Measurements from ENCODE around the gene RIGI. TPM values are rescaled to one million over a fixed set of nuclear protein-coding genes. Genes with fewer than 3 reads are reported as not detected.

Gene RIGI
- total and polyA plus RNA-seq, 2 of the 13 experiments (the other 11 are each of a cell fraction or from before 2014, with no cell fraction given), result 3.0 to 8.2 TPM

DNA sequence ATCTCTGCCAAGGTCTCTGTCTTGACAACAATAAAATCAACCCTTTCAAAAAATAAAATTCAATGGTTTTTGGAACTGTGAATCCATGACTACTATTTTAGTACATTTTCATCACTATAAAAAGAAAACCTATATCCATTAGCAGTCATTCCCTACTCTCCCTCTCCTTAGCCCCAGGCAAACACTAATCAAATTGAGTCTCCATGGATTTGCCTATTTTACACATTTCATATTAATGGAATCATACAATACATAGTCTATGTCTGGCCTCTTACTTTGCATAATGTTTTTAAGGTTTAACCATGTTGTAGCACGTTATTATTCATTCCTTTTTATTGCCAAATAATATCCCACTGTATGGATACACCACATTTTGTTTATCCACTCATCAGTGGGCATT lies 24.1 kb downstream of the RIGI start:
- no peaks in the 10 kb centered on the region for H3K9me3 ChIP-seq (ENCODE audit: low read length)
- WGBS (ENCODE audit: low lambda C conversion rate), result 81% methylated on average over 1 of the region's 1 CpG
- no peak for ATAC-seq
- CTCF ChIA-PET (ENCODE audit: low intra/inter-chr PET ratio, low total read pairs), result no interaction called here
- intact Hi-C loops (cut with micrococcal nuclease; ENCODE audit: unreplicated experiment), result no loop called here
- no peak overlapping the region for H3K4me2 ChIP-seq (ENCODE audit: low read depth, low read length)
- H3K4me3 ChIP-seq (replicated peaks in 1 of 3; ENCODE audit: insufficient read depth in 1 of 3, low read depth in 2 of 3, low read length in 3 of 3), result no peak overlapping the region
- DNase-seq (ENCODE audit: low spot score), result no peak
- BruUV-seq (replicated peaks), result no TSS peak
- no peak overlapping the region for H2AFZ ChIP-seq (ENCODE audit: low read length)
- H3K9ac ChIP-seq (ENCODE audit: insufficient read depth, low read depth, low read length), result no peak overlapping the region
- H4K20me1 ChIP-seq (ENCODE audit: insufficient read depth, low read length), result no peaks in the 10 kb centered on the region
- TF ChIP-seq, protein P1, sequence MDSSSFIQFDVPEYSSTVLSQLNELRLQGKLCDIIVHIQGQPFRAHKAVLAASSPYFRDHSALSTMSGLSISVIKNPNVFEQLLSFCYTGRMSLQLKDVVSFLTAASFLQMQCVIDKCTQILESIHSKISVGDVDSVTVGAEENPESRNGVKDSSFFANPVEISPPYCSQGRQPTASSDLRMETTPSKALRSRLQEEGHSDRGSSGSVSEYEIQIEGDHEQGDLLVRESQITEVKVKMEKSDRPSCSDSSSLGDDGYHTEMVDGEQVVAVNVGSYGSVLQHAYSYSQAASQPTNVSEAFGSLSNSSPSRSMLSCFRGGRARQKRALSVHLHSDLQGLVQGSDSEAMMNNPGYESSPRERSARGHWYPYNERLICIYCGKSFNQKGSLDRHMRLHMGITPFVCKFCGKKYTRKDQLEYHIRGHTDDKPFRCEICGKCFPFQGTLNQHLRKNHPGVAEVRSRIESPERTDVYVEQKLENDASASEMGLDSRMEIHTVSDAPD (CRISPR knock-in tag; IDR thresholded peaks at IDR 0.05), result no peak
- TF ChIP-seq, protein P2, sequence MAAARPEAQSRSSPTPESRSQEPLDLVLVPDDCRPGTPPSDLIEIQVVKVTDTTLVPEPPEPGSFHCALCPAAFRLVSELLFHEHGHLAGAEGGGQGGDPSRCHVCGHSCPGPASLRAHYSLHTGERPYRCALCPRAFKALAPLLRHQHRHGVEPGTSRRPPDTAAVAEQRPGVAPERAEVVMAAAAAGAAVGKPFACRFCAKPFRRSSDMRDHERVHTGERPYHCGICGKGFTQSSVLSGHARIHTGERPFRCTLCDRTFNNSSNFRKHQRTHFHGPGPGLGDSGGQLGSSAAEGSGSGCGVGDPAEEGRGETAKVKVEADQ (CRISPR knock-in tag; IDR thresholded peaks at IDR 0.05; ENCODE audit: borderline replicate concordance), result no peak
- TF ChIP-seq, protein P3, sequence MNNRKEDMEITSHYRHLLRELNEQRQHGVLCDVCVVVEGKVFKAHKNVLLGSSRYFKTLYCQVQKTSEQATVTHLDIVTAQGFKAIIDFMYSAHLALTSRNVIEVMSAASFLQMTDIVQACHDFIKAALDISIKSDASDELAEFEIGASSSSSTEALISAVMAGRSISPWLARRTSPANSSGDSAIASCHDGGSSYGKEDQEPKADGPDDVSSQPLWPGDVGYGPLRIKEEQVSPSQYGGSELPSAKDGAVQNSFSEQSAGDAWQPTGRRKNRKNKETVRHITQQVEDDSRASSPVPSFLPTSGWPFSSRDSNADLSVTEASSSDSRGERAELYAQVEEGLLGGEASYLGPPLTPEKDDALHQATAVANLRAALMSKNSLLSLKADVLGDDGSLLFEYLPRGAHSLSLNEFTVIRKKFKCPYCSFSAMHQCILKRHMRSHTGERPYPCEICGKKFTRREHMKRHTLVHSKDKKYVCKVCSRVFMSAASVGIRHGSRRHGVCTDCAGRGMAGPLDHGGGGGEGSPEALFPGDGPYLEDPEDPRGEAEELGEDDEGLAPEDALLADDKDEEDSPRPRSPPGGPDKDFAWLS (CRISPR knock-in tag; IDR thresholded peaks at IDR 0.05; ENCODE audit: borderline replicate concordance), result no peak
- TF ChIP-seq FOXK2 (IDR thresholded peaks at IDR 0.05) (no peak), THAP8 (CRISPR knock-in tag; IDR thresholded peaks at IDR 0.05; ENCODE audit: borderline replicate concordance) (no peak)
- no peaks in the 10 kb centered on the region for H3K27me3 ChIP-seq (ENCODE audit: control insufficient read depth in 1 of 2, insufficient read depth in 2 of 2, low read length in 2 of 2)
- no peak for FAIRE-seq
- H3K4me1 ChIP-seq (ENCODE audit: insufficient read depth, low read length), result peaks cover 7% of the 10 kb centered on the region
- H3K36me3 ChIP-seq (replicated peaks in 1 of 2; ENCODE audit: control insufficient read depth in 1 of 2, insufficient read depth in 2 of 2, low read length in 2 of 2), result peaks cover 0 to 7% of the 10 kb centered on the region in 2 experiments; a peak in 1 of 5 replicates
- H3K27ac ChIP-seq (ENCODE audit: extremely low read length, insufficient read depth, low read length), result no peak overlapping the region
- in situ Hi-C loops (cut with HindIII; ENCODE audit: extremely low pct_ligation_motif_present, low pct_unique_long_range_greater_than_20kb), result no loop called here
- H3K79me2 ChIP-seq (ENCODE audit: insufficient read depth, low read length), result no peaks in the 10 kb centered on the region
- POLR2A ChIA-PET, result no interaction called here

Data from HepG2 (cell line).